Airway epithelial cell (primary cell): ENCODE data around the gene HACD3. TPM values are rescaled to one million over a fixed set of nuclear protein-coding genes. Genes with fewer than 3 reads are reported as not detected.

Experiments
- total RNA-seq: library from RNA; depleted of rRNA; stranded (reverse); fragments of >200 nt; gene quantifications from 2 replicates; pipeline ENCODE4 v1.2.3, GENCODE V29; 2015

HACD3 gene
- 64.1 and 70.5 TPM in 2 replicates for total RNA-seq

GRCh38 chr15:65530318-65531111 is at the start of gene HACD3:
TSS of gene HACD3 (plus strand) at chr15:65530463. CDS start at chr15:65530632, 169 bp downstream.

GRCh38 chr15:65516997-65517865 is 13.0 kb upstream of the HACD3 start, which contains the start of gene DPP8:
TSS of gene DPP8 (minus strand) at chr15:65517689. CDS start at chr15:65512553, 5,136 bp downstream.

GRCh38 chr15:65610871-65611718 is 80.8 kb downstream of the HACD3 start, which contains the start of gene INTS14:
TSS of gene INTS14 (minus strand) at chr15:65611131. CDS start at chr15:65607380, 3,751 bp downstream.

GRCh38 chr15:65621638-65622037 is 91.4 kb downstream of the HACD3 start, which contains the start of gene SLC24A1:
TSS of gene SLC24A1 (plus strand) at chr15:65621938. CDS start at chr15:65624081, 2,143 bp downstream.

Other genes with a start within 250 kb of the HACD3 start
- 3.0 and 4.6 TPM in 2 replicates for gene PARP16, start 243.6 kb upstream of the HACD3 start, total RNA-seq
- gene RNU5A-1, start 234.4 kb upstream of the HACD3 start, total RNA-seq: not detected in 2 replicates
- not detected in 2 replicates for gene RNU5B-1, start 225.8 kb upstream of the HACD3 start, total RNA-seq
- gene IGDCC3, start 152.5 kb upstream of the HACD3 start, total RNA-seq: not detected in 2 replicates
- gene IGDCC4, start 107.5 kb upstream of the HACD3 start, total RNA-seq: 0.05 and 0.07 TPM in 2 replicates
- 17.0 and 18.4 TPM in 2 replicates for gene DPP8, start 12.8 kb upstream of the HACD3 start, total RNA-seq
- gene INTS14, start 80.7 kb downstream of the HACD3 start, total RNA-seq: 37.1 and 37.2 TPM in 2 replicates
- gene SLC24A1, start 91.5 kb downstream of the HACD3 start, total RNA-seq: 5.1 TPM in 2 replicates